Astrocyte (in vitro differentiated cells and primary cell): ENCODE data around the gene CALML5.

Experiments used
- EZH2 ChIP-seq: IDR thresholded peaks from 2 replicates; pipeline ENCODE4 v1.6.1; 2012; ENCODE audit warnings: mild to moderate bottlenecking, low read length, inconsistent platforms; ENCODE audit not compliant: insufficient read depth
- TF ChIP-seq, protein P1 (sequence below): IDR thresholded peaks from 2 replicates; pipeline ENCODE4 v1.5.1; 2011; ENCODE audit warnings: low read depth, mild to moderate bottlenecking, inconsistent platforms, low read length, moderate library complexity; ENCODE audit not compliant: insufficient read depth

DNA sequence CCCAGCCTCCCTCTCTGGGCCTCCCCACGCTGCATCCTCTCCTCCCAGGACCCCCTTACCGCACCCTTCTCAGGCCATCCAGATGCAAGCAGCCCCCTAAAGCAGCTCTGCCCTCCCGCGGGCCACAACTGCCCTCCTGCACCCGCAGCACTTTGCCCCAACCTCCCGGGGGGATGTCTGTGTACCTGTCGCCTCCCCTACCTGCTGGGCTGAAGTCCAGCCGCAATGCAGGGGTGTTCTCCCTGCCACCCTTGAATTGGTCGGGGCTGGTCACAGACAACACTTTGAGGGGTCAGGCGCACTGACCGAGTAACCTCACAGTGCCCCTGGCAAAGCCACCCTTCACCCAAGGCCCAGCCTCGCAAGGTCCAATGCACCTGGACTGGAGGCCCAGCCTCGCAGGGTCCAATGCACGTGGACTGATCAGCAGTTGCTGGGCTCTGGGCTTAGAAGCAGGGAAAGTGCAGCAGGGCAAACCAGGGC lies 8.3 kb upstream of the CALML5 start:
- TF ChIP-seq, protein P1, sequence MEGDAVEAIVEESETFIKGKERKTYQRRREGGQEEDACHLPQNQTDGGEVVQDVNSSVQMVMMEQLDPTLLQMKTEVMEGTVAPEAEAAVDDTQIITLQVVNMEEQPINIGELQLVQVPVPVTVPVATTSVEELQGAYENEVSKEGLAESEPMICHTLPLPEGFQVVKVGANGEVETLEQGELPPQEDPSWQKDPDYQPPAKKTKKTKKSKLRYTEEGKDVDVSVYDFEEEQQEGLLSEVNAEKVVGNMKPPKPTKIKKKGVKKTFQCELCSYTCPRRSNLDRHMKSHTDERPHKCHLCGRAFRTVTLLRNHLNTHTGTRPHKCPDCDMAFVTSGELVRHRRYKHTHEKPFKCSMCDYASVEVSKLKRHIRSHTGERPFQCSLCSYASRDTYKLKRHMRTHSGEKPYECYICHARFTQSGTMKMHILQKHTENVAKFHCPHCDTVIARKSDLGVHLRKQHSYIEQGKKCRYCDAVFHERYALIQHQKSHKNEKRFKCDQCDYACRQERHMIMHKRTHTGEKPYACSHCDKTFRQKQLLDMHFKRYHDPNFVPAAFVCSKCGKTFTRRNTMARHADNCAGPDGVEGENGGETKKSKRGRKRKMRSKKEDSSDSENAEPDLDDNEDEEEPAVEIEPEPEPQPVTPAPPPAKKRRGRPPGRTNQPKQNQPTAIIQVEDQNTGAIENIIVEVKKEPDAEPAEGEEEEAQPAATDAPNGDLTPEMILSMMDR = no peak
- TF ChIP-seq EZH2 = no peak
